ENCODE data around the gene DSC1. TPM values are rescaled to one million over a fixed set of nuclear protein-coding genes. Genes with fewer than 3 reads are reported as not detected.

The DSC1 gene
- total and polyA plus RNA-seq, 2 of the 13 experiments (the other 11 are each of a cell fraction or from before 2014, with no cell fraction given): not detected

DNA sequence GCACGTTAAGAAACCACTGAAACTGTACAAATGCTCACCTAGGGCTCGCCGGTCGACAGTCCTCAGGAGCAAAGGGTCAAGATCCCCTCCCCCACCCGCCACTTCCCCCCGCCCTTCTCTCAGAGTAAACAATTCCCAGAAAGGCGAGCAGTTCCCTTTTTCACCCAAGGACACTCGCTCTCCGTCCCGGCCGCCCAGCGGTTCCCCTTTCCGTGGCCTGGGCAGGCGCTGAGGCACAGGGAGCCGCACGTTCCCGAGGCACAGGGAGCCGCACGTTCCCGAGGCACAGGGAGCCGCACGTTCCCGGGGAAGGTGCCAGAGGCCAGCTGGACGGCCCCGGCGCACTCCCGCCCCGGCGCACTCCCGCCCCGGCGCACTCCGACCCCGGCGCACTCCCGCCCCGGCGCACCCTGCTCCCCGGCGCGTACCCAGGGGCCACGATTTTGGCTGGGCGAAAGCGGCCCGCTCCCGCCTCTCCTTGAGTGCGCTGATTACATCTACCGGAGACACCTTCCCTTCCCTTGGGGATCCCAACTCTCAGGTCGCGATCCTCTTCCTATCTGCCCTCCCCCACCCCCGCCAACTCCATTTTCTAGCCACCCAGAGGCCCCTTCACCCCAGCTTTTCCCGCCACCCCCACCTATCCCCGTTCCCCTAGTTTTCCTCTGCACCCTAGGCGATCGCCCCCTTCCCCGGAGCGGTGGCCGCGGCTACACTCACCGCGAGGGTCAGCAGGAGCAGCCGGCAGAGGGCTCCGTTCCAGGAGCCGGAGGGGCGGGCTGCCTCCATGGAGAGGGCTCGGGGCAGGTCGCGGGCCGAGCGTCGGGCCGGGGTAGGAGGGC, 61.3 kb downstream of the DSC1 start (continued):
- TF ChIP-seq HNRNPK (IDR thresholded peaks at IDR 0.05; ENCODE audit: low read depth, low read length, poor library complexity, severe bottlenecking) (peak; percentile 77), ZNF598 (CRISPR knock-in tag; IDR thresholded peaks at IDR 0.05; ENCODE audit: borderline replicate concordance) (no peak), ZEB1 (IDR thresholded peaks at IDR 0.05; ENCODE audit: insufficient replicate concordance, low read depth) (no peak), ZC3H4 (CRISPR knock-in tag; IDR thresholded peaks at IDR 0.05; ENCODE audit: borderline replicate concordance) (peak; percentile 34; the same call in 1 of the 2 replicates), ZNF383 (CRISPR knock-in tag; IDR thresholded peaks at IDR 0.05; ENCODE audit: borderline replicate concordance) (no peak), GTF3A (CRISPR knock-in tag; conservative IDR thresholded peaks at IDR 0.05) (no peak), TARDBP (CRISPR knock-in tag; IDR thresholded peaks at IDR 0.05) (no peak), ZNF292 (CRISPR knock-in tag; IDR thresholded peaks at IDR 0.05; ENCODE audit: borderline replicate concordance, low read depth) (no peak; the same call in 1 of the 2 replicates), KLF12 (CRISPR knock-in tag; IDR thresholded peaks at IDR 0.05; ENCODE audit: borderline replicate concordance) (no peak), SKI (IDR thresholded peaks at IDR 0.05; ENCODE audit: partially characterized antibody) (peak; percentile 44), ZNF549 (CRISPR knock-in tag; IDR thresholded peaks at IDR 0.05) (no peak), ZNF530 (CRISPR knock-in tag; IDR thresholded peaks at IDR 0.05; ENCODE audit: low read depth) (no peak), XBP1 (CRISPR knock-in tag; IDR thresholded peaks at IDR 0.05) (no peak), CEBPB (IDR thresholded peaks at IDR 0.05; ENCODE audit: borderline replicate concordance, low read depth, low read length) (no peak), ZNF253 (CRISPR knock-in tag; IDR thresholded peaks at IDR 0.05; ENCODE audit: borderline replicate concordance) (no peak), ZNF660 (CRISPR knock-in tag; IDR thresholded peaks at IDR 0.05; ENCODE audit: borderline replicate concordance, low read depth) (no peak), HES4 (CRISPR knock-in tag; IDR thresholded peaks at IDR 0.05; ENCODE audit: borderline replicate concordance) (no peak), NFRKB (IDR thresholded peaks at IDR 0.05) (no peak), KAT2B (IDR thresholded peaks at IDR 0.05; ENCODE audit: borderline replicate concordance, low read depth, low read length) (no peak), TBX3 (IDR thresholded peaks at IDR 0.05; ENCODE audit: borderline replicate concordance) (no peak), ZFP90 (CRISPR knock-in tag; IDR thresholded peaks at IDR 0.05; ENCODE audit: borderline replicate concordance) (no peak)
- TF ChIP-seq, protein P1, sequence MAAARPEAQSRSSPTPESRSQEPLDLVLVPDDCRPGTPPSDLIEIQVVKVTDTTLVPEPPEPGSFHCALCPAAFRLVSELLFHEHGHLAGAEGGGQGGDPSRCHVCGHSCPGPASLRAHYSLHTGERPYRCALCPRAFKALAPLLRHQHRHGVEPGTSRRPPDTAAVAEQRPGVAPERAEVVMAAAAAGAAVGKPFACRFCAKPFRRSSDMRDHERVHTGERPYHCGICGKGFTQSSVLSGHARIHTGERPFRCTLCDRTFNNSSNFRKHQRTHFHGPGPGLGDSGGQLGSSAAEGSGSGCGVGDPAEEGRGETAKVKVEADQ (CRISPR knock-in tag; IDR thresholded peaks at IDR 0.05; ENCODE audit: borderline replicate concordance): no peak
- TF ChIP-seq, protein P2, sequence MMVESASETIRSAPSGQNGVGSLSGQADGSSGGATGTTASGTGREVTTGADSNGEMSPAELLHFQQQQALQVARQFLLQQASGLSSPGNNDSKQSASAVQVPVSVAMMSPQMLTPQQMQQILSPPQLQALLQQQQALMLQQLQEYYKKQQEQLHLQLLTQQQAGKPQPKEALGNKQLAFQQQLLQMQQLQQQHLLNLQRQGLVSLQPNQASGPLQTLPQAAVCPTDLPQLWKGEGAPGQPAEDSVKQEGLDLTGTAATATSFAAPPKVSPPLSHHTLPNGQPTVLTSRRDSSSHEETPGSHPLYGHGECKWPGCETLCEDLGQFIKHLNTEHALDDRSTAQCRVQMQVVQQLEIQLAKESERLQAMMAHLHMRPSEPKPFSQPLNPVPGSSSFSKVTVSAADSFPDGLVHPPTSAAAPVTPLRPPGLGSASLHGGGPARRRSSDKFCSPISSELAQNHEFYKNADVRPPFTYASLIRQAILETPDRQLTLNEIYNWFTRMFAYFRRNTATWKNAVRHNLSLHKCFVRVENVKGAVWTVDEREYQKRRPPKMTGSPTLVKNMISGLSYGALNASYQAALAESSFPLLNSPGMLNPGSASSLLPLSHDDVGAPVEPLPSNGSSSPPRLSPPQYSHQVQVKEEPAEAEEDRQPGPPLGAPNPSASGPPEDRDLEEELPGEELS (CRISPR knock-in tag; IDR thresholded peaks at IDR 0.05): no peak; the same call in none of the 2 replicates
- TF ChIP-seq, protein P3, sequence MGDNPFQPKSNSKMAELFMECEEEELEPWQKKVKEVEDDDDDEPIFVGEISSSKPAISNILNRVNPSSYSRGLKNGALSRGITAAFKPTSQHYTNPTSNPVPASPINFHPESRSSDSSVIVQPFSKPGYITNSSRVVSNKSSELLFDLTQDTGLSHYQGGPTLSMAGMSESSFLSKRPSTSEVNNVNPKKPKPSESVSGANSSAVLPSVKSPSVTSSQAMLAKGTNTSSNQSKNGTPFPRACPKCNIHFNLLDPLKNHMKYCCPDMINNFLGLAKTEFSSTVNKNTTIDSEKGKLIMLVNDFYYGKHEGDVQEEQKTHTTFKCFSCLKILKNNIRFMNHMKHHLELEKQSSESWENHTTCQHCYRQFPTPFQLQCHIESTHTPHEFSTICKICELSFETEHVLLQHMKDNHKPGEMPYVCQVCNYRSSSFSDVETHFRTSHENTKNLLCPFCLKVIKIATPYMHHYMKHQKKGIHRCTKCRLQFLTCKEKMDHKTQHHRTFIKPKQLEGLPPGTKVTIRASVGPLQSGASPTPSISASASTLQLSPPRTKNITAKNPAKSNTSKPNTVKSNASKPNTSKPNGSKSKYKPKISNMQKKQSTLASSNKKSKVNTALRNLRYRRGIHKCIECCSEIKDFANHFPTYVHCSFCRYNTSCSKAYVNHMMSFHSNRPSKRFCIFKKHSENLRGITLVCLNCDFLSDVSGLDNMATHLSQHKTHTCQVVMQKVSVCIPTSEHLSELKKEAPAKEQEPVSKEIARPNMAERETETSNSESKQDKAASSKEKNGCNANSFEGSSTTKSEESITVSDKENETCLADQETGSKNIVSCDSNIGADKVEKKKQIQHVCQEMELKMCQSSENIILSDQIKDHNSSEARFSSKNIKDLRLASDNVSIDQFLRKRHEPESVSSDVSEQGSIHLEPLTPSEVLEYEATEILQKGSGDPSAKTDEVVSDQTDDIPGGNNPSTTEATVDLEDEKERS (CRISPR knock-in tag; IDR thresholded peaks at IDR 0.05): no peak

Data from HepG2 (cell line).